ENCODE results near the gene STAT2. TPM values are rescaled to one million over a fixed set of nuclear protein-coding genes. Genes with fewer than 3 reads are reported as not detected.

Gene STAT2
- total and polyA plus RNA-seq, 10 of the 15 experiments (the other 5 are each of a cell fraction or from before 2014, with no cell fraction given), result 16.9 to 106 (median 77.9) TPM

GRCh38 chr12:56299853-56300643 lies 59.9 kb downstream of the STAT2 start, which contains the start of gene CS (continued):
- no peak for TF ChIP-seq ZBTB40 (IDR thresholded peaks at IDR 0.05; ENCODE audit: borderline replicate concordance)
- no peak for TF ChIP-seq ZBTB33 (IDR thresholded peaks at IDR 0.05)
- 0 out of 2 replicates have a peak, but pooled peaks have one; percentile 29 for TF ChIP-seq NFIC (IDR thresholded peaks at IDR 0.05; ENCODE audit: low read depth, low read length)
- TF ChIP-seq POLR2A (IDR thresholded peaks at IDR 0.05; ENCODE audit: low read depth, low read length), result peak; percentile 84
- no peak for TF ChIP-seq SUZ12 (IDR thresholded peaks at IDR 0.05; ENCODE audit: unreplicated experiment)
- no peak for TF ChIP-seq BCL3 (IDR thresholded peaks at IDR 0.05; ENCODE audit: borderline replicate concordance, insufficient read depth, low read depth, low read length, poor library complexity, severe bottlenecking)
- TF ChIP-seq NR2F1 (conservative IDR thresholded peaks at IDR 0.05), result peak; percentile 54
- TF ChIP-seq NR2C1 (IDR thresholded peaks at IDR 0.05), result 0 out of 2 replicates have a peak, but pooled peaks have one; percentile 19
- TF ChIP-seq ZNF207 (IDR thresholded peaks at IDR 0.05; ENCODE audit: borderline replicate concordance), result no peak
- TF ChIP-seq ATF3 (IDR thresholded peaks at IDR 0.05; ENCODE audit: borderline replicate concordance, extremely low read depth, low read depth, low read length), result no peak
- peak; percentile 77 for TF ChIP-seq RUNX3 (IDR thresholded peaks at IDR 0.05; ENCODE audit: low read length)
- no peak for TF ChIP-seq MTA3 (IDR thresholded peaks at IDR 0.05; ENCODE audit: borderline replicate concordance, low read length)
- TF ChIP-seq TCF12 (IDR thresholded peaks at IDR 0.05; ENCODE audit: low read depth, low read length), result 0 out of 2 replicates have a peak, but pooled peaks have one; percentile 9
- TF ChIP-seq EGR1 (IDR thresholded peaks at IDR 0.05; ENCODE audit: borderline replicate concordance in 1 of 2, low read depth in 2 of 2, low read length in 2 of 2), result peak in 1 of 2 experiments; percentile 61; a peak in 2 of 3 replicates
- no peak for TF ChIP-seq HDAC2 (IDR thresholded peaks at IDR 0.05)
- TF ChIP-seq TARDBP (IDR thresholded peaks at IDR 0.05; ENCODE audit: borderline replicate concordance), result no peak; the same call in 1 of the 2 replicates
- no peak for TF ChIP-seq ATF7 (IDR thresholded peaks at IDR 0.05; ENCODE audit: low read depth)
- TF ChIP-seq SMC3 (IDR thresholded peaks at IDR 0.05; ENCODE audit: borderline replicate concordance, low read length), result no peak
- no peak for TF ChIP-seq ETV6 (conservative IDR thresholded peaks at IDR 0.05 in 1 of 2, IDR thresholded peaks at IDR 0.05 in 1 of 2; ENCODE audit: borderline replicate concordance in 1 of 2, low read depth in 1 of 2)
- TF ChIP-seq MYB (IDR thresholded peaks at IDR 0.05; ENCODE audit: borderline replicate concordance, low read depth, low read length), result 0 out of 2 replicates have a peak, but pooled peaks have one; percentile 8

Measured in GM12878 (cell line).